GM19099 (cell line): Measurements from ENCODE around the gene UPP1.

ENCODE experiments used
- POLR2A ChIP-seq: IDR thresholded peaks from 3 replicates; pipeline ENCODE4 v1.6.1; 2011; ENCODE audit warnings: low read depth; ENCODE audit not compliant: insufficient read length; ENCODE audit errors: extremely low read depth

Gene UPP1

GRCh38 chr7:48077423-48077822 is 11.6 kb upstream of the UPP1 start:
- TF ChIP-seq POLR2A: no peak

GRCh38 chr7:48078470-48078869 is 10.6 kb upstream of the UPP1 start:
- no peak for TF ChIP-seq POLR2A

- TF ChIP-seq POLR2A: no peak
These were observed 5.8 kb upstream of the UPP1 start for GRCh38 chr7:48083114-48083830.

GRCh38 chr7:48084727-48085432 is 4.2 kb upstream of the UPP1 start:
- TF ChIP-seq POLR2A: no peak

GRCh38 chr7:48085433-48085791 is 3.7 kb upstream of the UPP1 start:
- no peak for TF ChIP-seq POLR2A

- no peak for TF ChIP-seq POLR2A
These were observed 3.1 kb upstream of the UPP1 start for GRCh38 chr7:48085942-48086341.

GRCh38 chr7:48087349-48087748 is 1.7 kb upstream of the UPP1 start:
- peak; percentile 65 for TF ChIP-seq POLR2A

GRCh38 chr7:48088559-48089045 is 463 bp upstream of the UPP1 start:
- peak; percentile 88 for TF ChIP-seq POLR2A

- no peak for TF ChIP-seq POLR2A
These were observed 1.2 kb downstream of the UPP1 start for GRCh38 chr7:48090095-48090805.

GRCh38 chr7:48091506-48092433 is 2.7 kb downstream of the UPP1 start:
- no peak for TF ChIP-seq POLR2A

GRCh38 chr7:48094861-48095293 is 5.8 kb downstream of the UPP1 start:
- TF ChIP-seq POLR2A: no peak

GRCh38 chr7:48096273-48096672 is 7.2 kb downstream of the UPP1 start:
- TF ChIP-seq POLR2A: no peak

GRCh38 chr7:48097521-48098231 is 8.6 kb downstream of the UPP1 start:
- TF ChIP-seq POLR2A: no peak

GRCh38 chr7:48098846-48099245 is 9.8 kb downstream of the UPP1 start:
- no peak for TF ChIP-seq POLR2A
